PC-9 (cell line): ENCODE data around the gene SCAMP2. TPM values are rescaled to one million over a fixed set of nuclear protein-coding genes. Genes with fewer than 3 reads are reported as not detected.
A peak's percentile ranks its signal among the peaks of the same experiment; 100 is the strongest.

Source experiments
- BruUV-seq: library from RNA; stranded (reverse); fragments of 400-500 nt; replicated peaks from 2 replicates; lab custom pipeline; 2021; lab: Mats Ljungman, UMichigan
- CTCF ChIA-PET: fragments of 300-600 bp; sonication (Branson Sonifier 250); formaldehyde crosslinking; loops from one replicate; lab custom pipeline; 2022; ENCODE audit warnings: antibody characterized with exemption; lab: Charles Lee
- POLR2A ChIA-PET: fragments of 300-600 bp; sonication (Branson Sonifier 250); formaldehyde crosslinking; loops from one replicate; lab custom pipeline; 2022; ENCODE audit warnings: antibody characterized with exemption; ENCODE audit not compliant: unreplicated experiment; lab: Charles Lee
- DNase-seq, 2 experiments: peaks; one replicate each; pipeline versions ENCODE4 v3.0.0 to v3.0.0-alpha.2; 2015 to 2022; ENCODE audit warnings: mixed read lengths in 1 of 2
- H2AFZ ChIP-seq: fragments of 200-600 bp; sonication (generic); 2 replicates; pipeline ENCODE4 v1.8.1; 2017; ENCODE audit warnings: antibody characterized with exemption
- H3F3A ChIP-seq: fragments of 200-600 bp; sonication (generic); 2 replicates; pipeline ENCODE4 v1.8.1; 2017; ENCODE audit warnings: antibody characterized with exemption, mild to moderate bottlenecking, low read depth; ENCODE audit not compliant: insufficient read depth
- H3K27ac ChIP-seq: fragments of 200-600 bp; sonication (generic); 2 replicates; pipeline ENCODE4 v1.6.1; 2016; ENCODE audit warnings: mixed run types
- H3K27me3 ChIP-seq: fragments of 200-600 bp; sonication (generic); 2 replicates; pipeline ENCODE4 v1.6.1; 2016; ENCODE audit warnings: low read depth, mixed run types; ENCODE audit not compliant: insufficient read depth
- H3K36me3 ChIP-seq: fragments of 200-600 bp; sonication (generic); 2 replicates; pipeline ENCODE4 v1.6.1; 2016; ENCODE audit warnings: low read depth, mixed run types
- H3K4me1 ChIP-seq: fragments of 200-600 bp; sonication (generic); replicated peaks from 2 replicates; pipeline ENCODE4 v1.6.1; 2016; ENCODE audit warnings: mixed run types; ENCODE audit not compliant: insufficient read depth
- H3K4me2 ChIP-seq: fragments of 200-600 bp; sonication (generic); 2 replicates; pipeline ENCODE4 v1.6.1; 2017; ENCODE audit warnings: mixed run types
- H3K4me3 ChIP-seq: fragments of 200-600 bp; sonication (generic); 2 replicates; pipeline ENCODE4 v1.6.1; 2016; ENCODE audit warnings: mixed run types
- H3K79me2 ChIP-seq: fragments of 200-600 bp; sonication (generic); 2 replicates; pipeline ENCODE4 v1.6.1; 2017; ENCODE audit warnings: low read depth, mixed run types
- H3K9me2 ChIP-seq: fragments of 200-600 bp; sonication (generic); 2 replicates; pipeline ENCODE4 v1.8.1; 2017; ENCODE audit warnings: mild to moderate bottlenecking; ENCODE audit not compliant: insufficient read depth
- H3K9me3 ChIP-seq: fragments of 200-600 bp; sonication (generic); 2 replicates; pipeline ENCODE4 v1.8.1; 2016; ENCODE audit warnings: low read depth; ENCODE audit not compliant: insufficient read depth
- H4K20me1 ChIP-seq: fragments of 200-600 bp; sonication (generic); 2 replicates; pipeline ENCODE4 v1.8.1; 2017; ENCODE audit not compliant: insufficient read depth
- EZH2 ChIP-seq: fragments of 200-600 bp; sonication (generic); IDR thresholded peaks from 2 replicates; pipeline ENCODE4 v1.8.0; 2017; ENCODE audit warnings: antibody characterized with exemption, low read depth
- intact Hi-C: fragments of 100-400 bp; cut with micrococcal nuclease; formaldehyde crosslinking; loops from one replicate; pipeline ENCODE4 v1.10.0; 2022; ENCODE audit not compliant: unreplicated experiment
- total RNA-seq: library from RNA; stranded (reverse); gene quantifications from 2 replicates; pipeline ENCODE4 v1.2.3, GENCODE V29; 2021
- TF ChIP-seq, protein P1 (sequence below): fragments of 200-600 bp; sonication (generic); conservative IDR thresholded peaks from 2 replicates; pipeline ENCODE4 v1.6.1; 2017; ENCODE audit warnings: mixed run types, antibody characterized with exemption, mild to moderate bottlenecking, moderate library complexity

SCAMP2 gene
- total RNA-seq, 1 experiment from 2014 or later: 84.6 TPM

DNA sequence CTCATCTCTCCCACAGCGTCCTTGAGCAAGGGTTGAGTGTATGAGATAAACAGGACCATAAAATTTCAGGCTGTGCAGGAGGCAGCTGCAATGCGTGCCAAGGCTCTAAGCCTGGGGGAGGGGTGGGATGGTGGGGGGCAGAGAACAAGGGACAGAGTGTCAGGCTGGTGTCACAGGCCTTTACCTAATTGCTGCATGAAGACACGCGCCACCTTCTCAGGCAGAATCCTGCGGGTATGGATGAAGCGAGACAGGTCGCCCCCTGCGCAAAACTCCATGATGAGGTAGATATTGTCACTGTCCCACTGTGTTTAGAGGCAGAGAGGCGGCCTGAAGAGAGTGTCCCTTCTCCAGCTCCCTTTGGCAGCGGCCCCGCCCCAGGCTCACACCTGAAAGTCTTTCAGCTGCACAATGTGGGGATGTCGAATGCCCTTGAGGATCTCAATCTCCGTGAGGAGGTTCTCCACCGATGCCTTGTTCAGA lies 31.2 kb downstream of the SCAMP2 start:
- Histone ChIP-seq H2AFZ (no peak overlapping the region), H3K4me2 (peak overlapping the region; percentile 79), H3K36me3 (no peaks in the 10 kb centered on the region), H3K4me1 (peaks cover 11% of the 10 kb centered on the region), H3K79me2 (no peaks in the 10 kb centered on the region), H3K9me3 (no peaks in the 10 kb centered on the region), H3K27ac (no peak overlapping the region), H4K20me1 (no peaks in the 10 kb centered on the region), H3K9me2 (no peaks in the 10 kb centered on the region), H3K27me3 (no peaks in the 10 kb centered on the region), H3F3A (peaks cover 11% of the 10 kb centered on the region; the same call in 1 of the 2 replicates), H3K4me3 (peak overlapping the region; percentile 91)
- POLR2A ChIA-PET: interaction anchor here (0.6 kb wide), 1 partner anchor 418 kb away, joined by 20 read pairs; no protein-coding TSS in a partner anchor
- CTCF ChIA-PET: interaction anchor here (1.3 kb wide), 1 partner anchor 60 kb away, joined by 4 read pairs; no protein-coding TSS in a partner anchor
- TF ChIP-seq EZH2: no peak
- TF ChIP-seq, protein P1, sequence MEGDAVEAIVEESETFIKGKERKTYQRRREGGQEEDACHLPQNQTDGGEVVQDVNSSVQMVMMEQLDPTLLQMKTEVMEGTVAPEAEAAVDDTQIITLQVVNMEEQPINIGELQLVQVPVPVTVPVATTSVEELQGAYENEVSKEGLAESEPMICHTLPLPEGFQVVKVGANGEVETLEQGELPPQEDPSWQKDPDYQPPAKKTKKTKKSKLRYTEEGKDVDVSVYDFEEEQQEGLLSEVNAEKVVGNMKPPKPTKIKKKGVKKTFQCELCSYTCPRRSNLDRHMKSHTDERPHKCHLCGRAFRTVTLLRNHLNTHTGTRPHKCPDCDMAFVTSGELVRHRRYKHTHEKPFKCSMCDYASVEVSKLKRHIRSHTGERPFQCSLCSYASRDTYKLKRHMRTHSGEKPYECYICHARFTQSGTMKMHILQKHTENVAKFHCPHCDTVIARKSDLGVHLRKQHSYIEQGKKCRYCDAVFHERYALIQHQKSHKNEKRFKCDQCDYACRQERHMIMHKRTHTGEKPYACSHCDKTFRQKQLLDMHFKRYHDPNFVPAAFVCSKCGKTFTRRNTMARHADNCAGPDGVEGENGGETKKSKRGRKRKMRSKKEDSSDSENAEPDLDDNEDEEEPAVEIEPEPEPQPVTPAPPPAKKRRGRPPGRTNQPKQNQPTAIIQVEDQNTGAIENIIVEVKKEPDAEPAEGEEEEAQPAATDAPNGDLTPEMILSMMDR: no peak
- TSS peak; percentile 35 for BruUV-seq
- no peak for DNase-seq
- intact Hi-C loops: loop anchor here (2.0 kb wide), 1 partner anchor 59 kb away; no protein-coding TSS in a partner anchor

DNA sequence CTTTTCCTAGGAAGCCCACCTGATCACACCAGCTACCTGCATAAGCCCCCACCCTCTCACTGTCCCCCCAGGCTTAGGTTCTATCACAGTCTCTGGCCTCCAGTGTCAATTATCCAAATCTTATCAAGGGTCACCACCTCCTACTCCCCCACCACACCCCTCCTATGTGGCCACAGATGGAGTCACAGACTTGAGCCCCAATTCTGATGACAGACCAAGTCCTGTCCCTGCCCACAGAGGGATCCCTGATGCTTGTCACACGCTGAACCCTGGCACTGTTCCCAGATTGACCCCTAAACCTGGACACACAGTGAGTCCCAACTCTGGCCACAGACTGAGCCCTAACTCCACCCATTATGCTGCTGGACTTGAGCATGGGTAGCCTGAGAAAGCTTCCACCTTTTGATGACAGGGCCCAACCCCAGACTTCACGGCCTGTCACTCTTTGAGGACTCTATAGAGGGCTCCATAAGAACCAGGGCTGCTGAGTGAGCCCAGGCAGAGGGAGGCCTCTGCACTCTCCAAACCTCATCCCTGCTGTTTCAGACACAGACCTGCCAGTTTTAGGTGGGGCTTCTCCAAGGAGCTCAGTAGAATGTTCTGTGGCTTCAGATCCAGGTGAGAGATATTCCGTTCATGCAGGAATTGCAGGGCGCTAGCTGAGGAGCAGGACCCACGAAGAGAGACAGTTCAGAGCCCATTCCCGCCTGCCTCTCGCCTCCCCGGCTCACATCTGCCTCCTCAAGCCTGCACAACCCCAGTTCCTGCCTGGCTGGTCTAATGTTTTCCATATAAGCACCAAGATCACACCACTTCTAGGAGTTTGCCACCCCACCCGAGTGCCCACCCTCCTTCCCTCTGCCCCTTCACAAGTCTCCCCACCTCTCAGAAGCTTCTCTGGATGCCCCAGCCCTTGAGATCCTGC lies 32.1 kb downstream of the SCAMP2 start:
- Histone ChIP-seq H4K20me1 (no peaks in the 10 kb centered on the region; the same call in 1 of the 2 replicates), H3K4me2 (no peak overlapping the region), H3K9me2 (no peaks in the 10 kb centered on the region), H3K27ac (no peak overlapping the region), H3K27me3 (no peaks in the 10 kb centered on the region), H2AFZ (no peak overlapping the region), H3K4me1 (peaks cover 11% of the 10 kb centered on the region), H3K36me3 (no peaks in the 10 kb centered on the region), H3K9me3 (no peaks in the 10 kb centered on the region), H3K4me3 (no peak overlapping the region), H3K79me2 (no peaks in the 10 kb centered on the region), H3F3A (peaks cover 7% of the 10 kb centered on the region; the same call in 1 of the 2 replicates)
- TF ChIP-seq EZH2: no peak
- TF ChIP-seq, protein P1: no peak
- POLR2A ChIA-PET: interaction anchor here (0.6 kb wide), 1 partner anchor 417 kb away, joined by 20 read pairs; no protein-coding TSS in a partner anchor
- DNase-seq: no peak
- intact Hi-C loops: no loop called here
- BruUV-seq: no TSS peak
- CTCF ChIA-PET: interaction anchor here (1.3 kb wide), 1 partner anchor 61 kb away, joined by 4 read pairs; no protein-coding TSS in a partner anchor

DNA sequence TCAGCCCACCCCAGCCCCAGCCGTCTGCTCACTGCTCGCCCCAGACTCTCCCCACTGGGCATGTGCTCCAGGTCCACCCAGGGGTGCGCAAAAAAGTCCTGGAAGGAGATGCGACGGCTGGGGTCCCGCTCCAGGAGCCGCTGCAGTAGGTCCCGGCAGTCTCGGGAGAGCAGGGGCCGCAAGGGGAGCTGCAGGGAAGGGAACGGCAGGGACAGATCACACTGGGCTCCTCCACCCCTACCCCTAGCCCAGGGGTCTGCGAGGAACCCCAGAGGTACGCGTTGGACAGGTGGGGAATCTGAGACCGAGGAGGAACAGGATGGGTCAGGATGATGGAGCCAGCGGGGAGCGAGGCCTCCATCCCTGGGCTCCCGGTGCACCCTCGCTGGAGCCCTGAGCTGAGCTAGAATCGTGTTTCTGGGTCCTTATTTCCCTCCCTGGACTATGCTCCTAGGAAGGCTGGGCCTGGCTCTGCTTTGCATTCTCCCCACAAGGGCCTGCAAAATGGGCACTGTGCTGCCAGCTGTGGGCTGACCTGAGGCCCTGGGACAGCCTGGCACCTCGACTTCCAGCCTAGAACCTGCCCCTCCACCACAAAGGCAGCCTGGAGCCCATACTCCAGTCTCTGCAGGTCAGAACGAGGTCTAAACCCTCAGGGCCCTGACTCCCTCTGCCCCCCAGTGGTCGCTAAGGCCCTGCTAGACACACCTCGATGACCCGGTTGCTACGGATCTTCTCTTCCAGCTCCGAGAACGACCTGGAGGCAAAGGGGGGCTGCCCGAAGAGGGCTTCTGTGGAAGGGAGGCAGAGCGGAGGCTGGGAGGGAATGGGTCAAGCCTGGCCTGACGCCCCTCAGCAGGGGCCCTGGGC lies 33.4 kb downstream of the SCAMP2 start:
- BruUV-seq: no TSS peak
- intact Hi-C loops: no loop called here
- peaks cover 3% of the 10 kb centered on the region; the same call in 1 of the 2 replicates for H3F3A ChIP-seq
- TF ChIP-seq, protein P1: no peak
- no peak for TF ChIP-seq EZH2
- POLR2A ChIA-PET: no interaction called here
- no peaks in the 10 kb centered on the region for H3K27me3 ChIP-seq
- no peak overlapping the region for H3K4me3 ChIP-seq
- H2AFZ ChIP-seq: no peak overlapping the region
- DNase-seq: no peak
- H3K36me3 ChIP-seq: no peaks in the 10 kb centered on the region
- H3K9me3 ChIP-seq: no peaks in the 10 kb centered on the region
- CTCF ChIA-PET: no interaction called here
- peaks cover 11% of the 10 kb centered on the region for H3K4me1 ChIP-seq
- H4K20me1 ChIP-seq: no peaks in the 10 kb centered on the region; the same call in 1 of the 2 replicates
- no peaks in the 10 kb centered on the region for H3K79me2 ChIP-seq
- no peak overlapping the region for H3K4me2 ChIP-seq
- no peaks in the 10 kb centered on the region for H3K9me2 ChIP-seq
- H3K27ac ChIP-seq: no peak overlapping the region
